ENCODE results near the gene CT47A7. TPM values are rescaled to one million over a fixed set of nuclear protein-coding genes. Genes with fewer than 3 reads are reported as not detected.
"Not testable (repeated sequence)": the region's sequence is repeated elsewhere in the genome, so short reads cannot be mapped to it uniquely, and the experiment has no call there.

CT47A7 gene
- not detected for total RNA-seq
- long read RNA-seq = 0 reads

DNA sequence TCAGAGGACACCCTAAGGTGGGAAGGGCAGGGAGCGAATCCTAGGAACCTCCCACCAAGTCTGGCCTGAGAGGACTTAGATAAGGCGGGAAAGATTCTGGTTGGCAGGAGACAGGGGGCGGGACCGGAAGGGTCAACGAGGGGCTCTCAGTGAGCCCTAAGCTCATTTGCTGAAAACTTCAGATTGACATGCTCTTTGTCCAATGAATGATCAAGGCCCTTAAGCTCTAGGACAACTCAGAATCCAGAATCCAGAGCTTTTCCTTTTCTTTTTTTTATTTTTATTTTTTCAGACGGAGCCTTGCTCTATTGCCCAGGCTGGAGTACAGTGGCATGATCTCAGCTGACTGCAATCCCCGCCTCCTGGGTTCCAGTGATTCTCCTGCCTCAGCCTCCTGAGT is at the start of gene CT47A7:
Gene CT47A7, minus strand, starts transcription at position 101 of the 400 bp plus-strand sequence. CDS start 255 bp downstream, outside the sequence.
- H3K4me3 ChIP-seq; H3K27me3 ChIP-seq; H3K36me3 ChIP-seq; H3K27ac ChIP-seq; H3K4me1 ChIP-seq; H3K9me3 ChIP-seq; intact Hi-C loops (cut with DNase I); ATAC-seq; DNase-seq: not testable (repeated sequence)

DNA sequence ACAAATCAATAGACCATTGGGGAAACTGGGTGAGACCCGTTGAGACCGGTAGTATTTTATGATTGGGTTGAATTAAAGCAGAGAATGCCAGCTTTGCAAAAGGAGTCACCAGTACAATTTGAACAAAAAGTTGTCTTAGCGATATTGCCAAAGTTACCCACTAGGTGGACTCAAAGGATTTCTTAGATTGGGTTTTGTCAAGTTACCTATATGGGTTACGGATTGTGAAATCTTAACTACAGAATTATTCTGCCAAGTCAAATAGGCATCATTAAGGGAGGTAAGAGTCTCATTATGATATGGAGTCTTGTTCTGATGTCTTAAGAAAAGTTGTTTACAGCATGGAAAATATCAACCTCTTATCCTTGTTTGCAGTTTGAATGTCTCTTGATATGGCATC is 44.2 kb upstream of the CT47A7 start:
- H3K4me1 ChIP-seq = no peaks in the 10 kb centered on the region
- no peak for DNase-seq
- no peaks in the 10 kb centered on the region for H3K9me3 ChIP-seq
- intact Hi-C loops (cut with DNase I) = no loop called here
- no peak for ATAC-seq
- no peak overlapping the region for H3K4me3 ChIP-seq
- H3K27ac ChIP-seq = no peak overlapping the region
- TF ChIP-seq, protein P1, sequence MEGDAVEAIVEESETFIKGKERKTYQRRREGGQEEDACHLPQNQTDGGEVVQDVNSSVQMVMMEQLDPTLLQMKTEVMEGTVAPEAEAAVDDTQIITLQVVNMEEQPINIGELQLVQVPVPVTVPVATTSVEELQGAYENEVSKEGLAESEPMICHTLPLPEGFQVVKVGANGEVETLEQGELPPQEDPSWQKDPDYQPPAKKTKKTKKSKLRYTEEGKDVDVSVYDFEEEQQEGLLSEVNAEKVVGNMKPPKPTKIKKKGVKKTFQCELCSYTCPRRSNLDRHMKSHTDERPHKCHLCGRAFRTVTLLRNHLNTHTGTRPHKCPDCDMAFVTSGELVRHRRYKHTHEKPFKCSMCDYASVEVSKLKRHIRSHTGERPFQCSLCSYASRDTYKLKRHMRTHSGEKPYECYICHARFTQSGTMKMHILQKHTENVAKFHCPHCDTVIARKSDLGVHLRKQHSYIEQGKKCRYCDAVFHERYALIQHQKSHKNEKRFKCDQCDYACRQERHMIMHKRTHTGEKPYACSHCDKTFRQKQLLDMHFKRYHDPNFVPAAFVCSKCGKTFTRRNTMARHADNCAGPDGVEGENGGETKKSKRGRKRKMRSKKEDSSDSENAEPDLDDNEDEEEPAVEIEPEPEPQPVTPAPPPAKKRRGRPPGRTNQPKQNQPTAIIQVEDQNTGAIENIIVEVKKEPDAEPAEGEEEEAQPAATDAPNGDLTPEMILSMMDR (IDR thresholded peaks at IDR 0.05) = peak; percentile 14
- no peaks in the 10 kb centered on the region for H3K27me3 ChIP-seq
- no peaks in the 10 kb centered on the region for H3K36me3 ChIP-seq

DNA sequence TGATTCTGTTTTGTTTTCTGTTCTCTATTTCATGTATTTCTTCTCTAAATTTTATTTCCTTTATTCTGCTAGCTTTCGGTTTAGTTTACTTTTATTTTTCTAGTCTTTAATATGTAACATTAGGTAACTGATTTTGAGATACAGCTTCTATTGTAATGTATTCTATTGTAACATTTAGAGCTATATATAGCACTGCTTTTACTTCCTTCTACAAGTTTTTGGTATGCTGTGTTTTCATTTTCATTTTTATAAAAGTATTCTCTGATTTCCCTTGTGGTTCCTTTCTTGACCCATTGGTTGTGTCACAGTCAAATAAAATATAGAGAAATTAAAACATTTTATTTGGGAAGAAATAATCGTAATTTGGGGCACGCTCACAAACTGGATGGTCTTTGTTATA is 43.0 kb upstream of the CT47A7 start:
- H3K9me3 ChIP-seq = no peaks in the 10 kb centered on the region
- H3K4me3 ChIP-seq = no peak overlapping the region
- no peaks in the 10 kb centered on the region for H3K27me3 ChIP-seq
- intact Hi-C loops (cut with DNase I) = no loop called here
- ATAC-seq = no peak
- DNase-seq = no peak
- TF ChIP-seq, protein P1 (IDR thresholded peaks at IDR 0.05) = no peak
- no peaks in the 10 kb centered on the region for H3K4me1 ChIP-seq
- H3K27ac ChIP-seq = no peak overlapping the region
- H3K36me3 ChIP-seq = no peaks in the 10 kb centered on the region

DNA sequence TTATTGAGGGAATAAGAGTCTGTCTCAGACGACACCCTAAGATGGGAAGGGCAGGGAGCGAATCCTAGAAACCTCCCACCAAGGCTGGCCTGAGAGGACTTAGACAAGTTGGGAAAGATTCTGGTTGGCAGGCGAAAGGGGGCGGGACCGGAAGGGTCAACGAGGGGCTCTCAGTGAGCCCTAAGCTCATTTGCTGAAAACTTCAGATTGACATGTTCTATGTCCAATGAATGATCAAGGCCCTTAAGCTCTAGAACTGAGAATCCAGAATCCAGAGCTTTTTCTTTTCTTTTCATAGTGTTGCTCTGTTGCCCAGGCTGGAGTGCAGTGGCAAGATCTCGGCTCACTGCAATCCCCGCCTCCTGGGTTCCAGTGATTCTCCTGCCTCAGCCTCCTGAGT is 29.3 kb upstream of the CT47A7 start, which contains the start of gene CT47A1:
Gene CT47A1, minus strand, starts transcription at position 101 of the 400 bp plus-strand sequence. CDS start 231 bp downstream, outside the sequence.
- intact Hi-C loops (cut with DNase I); H3K27me3 ChIP-seq; H3K9me3 ChIP-seq; H3K36me3 ChIP-seq; H3K4me3 ChIP-seq; ATAC-seq; DNase-seq; H3K4me1 ChIP-seq; H3K27ac ChIP-seq: not testable (repeated sequence)

Other genes with a start within 250 kb of the CT47A7 start
- gene CT47B1, start 80.7 kb downstream of the CT47A7 start, total RNA-seq = not detected
- gene CT47A11, start 19.4 kb downstream of the CT47A7 start, total RNA-seq = not detected
- gene CT47A10, start 14.6 kb downstream of the CT47A7 start, total RNA-seq = not detected
- gene CT47A9, start 9.7 kb downstream of the CT47A7 start, total RNA-seq = not detected
- gene CT47A8, start 4.9 kb downstream of the CT47A7 start, total RNA-seq = not detected
- not detected for gene CT47A6, start 4.9 kb upstream of the CT47A7 start, total RNA-seq
- not detected for gene CT47A5, start 9.7 kb upstream of the CT47A7 start, total RNA-seq
- not detected for gene CT47A4, start 14.6 kb upstream of the CT47A7 start, total RNA-seq
- gene CT47A3, start 19.5 kb upstream of the CT47A7 start, total RNA-seq = not detected
- not detected for gene CT47A2, start 24.3 kb upstream of the CT47A7 start, total RNA-seq
- gene CT47A1, start 29.2 kb upstream of the CT47A7 start, total RNA-seq = not detected
- gene GLUD2, start 91.0 kb upstream of the CT47A7 start, total RNA-seq = 1.6 TPM

Measured in upper lobe of right lung (tissue), 1 donor.